Vagina (tissue), 2 donors: ENCODE measurements around the gene CAMK2N1.

Experiments
- CTCF ChIP-seq, 3 experiments: fragments of 450-650 bp in 2 of 3; fragments of 200-600 bp in 1 of 3; sonication (generic) in 1 of 3; IDR thresholded peaks; one replicate each; pipeline ENCODE4 v1.5.1; 2017 to 2019; ENCODE audit warnings: antibody characterized with exemption in 3 of 3, mild to moderate bottlenecking in 2 of 3, moderate library complexity in 2 of 3
- POLR2A ChIP-seq, 2 donors: fragments of 450-650 bp; IDR thresholded peaks; one replicate each; pipeline ENCODE4 v1.6.1; 2017; ENCODE audit warnings: antibody characterized with exemption in 2 of 2, mild to moderate bottlenecking in 2 of 2, moderate library complexity in 2 of 2

- no peak for TF ChIP-seq POLR2A (IDR thresholded peaks at IDR 0.05)
- no peak for TF ChIP-seq CTCF (IDR thresholded peaks at IDR 0.05)
Measured at GRCh38 chr1:20500716-20501115, 14.7 kb upstream of the CAMK2N1 start.
